K562 (cell line): ENCODE results near the gene ZMYM2. TPM values are rescaled to one million over a fixed set of nuclear protein-coding genes. Genes with fewer than 3 reads are reported as not detected.
A peak's percentile ranks its signal among the peaks of the same experiment; 100 is the strongest.

ENCODE experiments used
- BRD4 ChIP-seq: fragments of 200-600 bp; sonication (generic); IDR thresholded peaks from 2 replicates; pipeline ENCODE4 v1.6.1; 2017; ENCODE audit warnings: inconsistent platforms
- CEBPZ ChIP-seq: fragments of 150-350 bp; IDR thresholded peaks from 2 replicates; pipeline ENCODE4 v1.6.1; 2014; ENCODE audit warnings: low read depth, mild to moderate bottlenecking, low read length, borderline replicate concordance
- DDX20 ChIP-seq: fragments of 450-650 bp; IDR thresholded peaks from 2 replicates; pipeline ENCODE4 v1.6.1; 2016; ENCODE audit warnings: missing genetic modification characterization, low read depth, mild to moderate bottlenecking, missing compliant biosample characterization, moderate library complexity
- EP300 ChIP-seq: IDR thresholded peaks from 2 replicates; pipeline ENCODE4 v1.6.1; 2012; ENCODE audit warnings: low read length, improper control_type of control experiment
- FOXJ3 ChIP-seq: sonication (generic); formaldehyde crosslinking; IDR thresholded peaks from 2 replicates; pipeline ENCODE4 v1.4.0; 2020; ENCODE audit warnings: mild to moderate bottlenecking, missing genetic modification reagents
- HNRNPUL1 ChIP-seq: fragments of 200-400 bp; formaldehyde crosslinking; IDR thresholded peaks from 2 replicates; pipeline ENCODE4 v1.6.1; 2017; ENCODE audit warnings: low read length
- LARP7 ChIP-seq: fragments of 450-650 bp; IDR thresholded peaks from 2 replicates; pipeline ENCODE4 v1.6.1; 2016
- MAZ ChIP-seq, 2 experiments: fragments of 450-650 bp in 1 of 2; sonication (generic) in 1 of 2; formaldehyde crosslinking; IDR thresholded peaks in 1 of 2; conservative IDR thresholded peaks in 1 of 2; 2 replicates each; pipeline versions ENCODE4 v1.4.0 to v1.5.0; 2020; ENCODE audit warnings: mild to moderate bottlenecking in 1 of 2, missing genetic modification reagents in 1 of 2
- NCOA6 ChIP-seq: fragments of 450-650 bp; IDR thresholded peaks from 2 replicates; pipeline ENCODE4 v1.6.1; 2017; ENCODE audit warnings: mild to moderate bottlenecking
- NR4A1 ChIP-seq, 2 experiments: fragments of 250-450 bp in 1 of 2; fragments of 450-650 bp in 1 of 2; sonication (Bioruptor Pico) in 1 of 2; IDR thresholded peaks; 2 replicates each; pipeline versions ENCODE4 v1.4.0 to v1.6.1; 2016 to 2020; ENCODE audit warnings: mild to moderate bottlenecking in 2 of 2, missing compliant biosample characterization in 1 of 2, missing genetic modification characterization in 1 of 2, moderate library complexity in 1 of 2
- SAFB ChIP-seq: fragments of 200-400 bp; formaldehyde crosslinking; IDR thresholded peaks from 2 replicates; pipeline ENCODE4 v1.6.1; 2017; ENCODE audit warnings: low read depth, low read length, borderline replicate concordance
- SIN3A ChIP-seq, 2 experiments: fragments of 150-350 bp in 1 of 2; IDR thresholded peaks; 2 replicates each; pipeline ENCODE4 v1.6.1; 2011 to 2016; ENCODE audit warnings: borderline replicate concordance in 2 of 2, low read depth in 2 of 2, low read length in 2 of 2, mild to moderate bottlenecking in 2 of 2, moderate library complexity in 2 of 2; ENCODE audit not compliant: control insufficient read depth in 1 of 2
- THAP12 ChIP-seq: fragments of 250-450 bp; sonication (Bioruptor Pico); IDR thresholded peaks from 2 replicates; pipeline ENCODE4 v1.9.0; 2021; ENCODE audit warnings: mild to moderate bottlenecking, inconsistent platforms
- ZBTB33 ChIP-seq: sonication (generic); formaldehyde crosslinking; IDR thresholded peaks from 2 replicates; pipeline ENCODE4 v1.8.1; 2023; ENCODE audit warnings: mild to moderate bottlenecking, missing genetic modification reagents
- ZNF174 ChIP-seq: fragments of 250-450 bp; sonication (Bioruptor Pico); IDR thresholded peaks from 2 replicates; pipeline ENCODE4 v1.4.0; 2020; ENCODE audit warnings: mild to moderate bottlenecking
- ZNF316 ChIP-seq: fragments of 450-650 bp; IDR thresholded peaks from 2 replicates; pipeline ENCODE4 v1.6.1; 2016
- ZNF324 ChIP-seq: fragments of 250-450 bp; sonication (Bioruptor Pico); IDR thresholded peaks from 2 replicates; pipeline ENCODE4 v1.4.0; 2020; ENCODE audit warnings: mild to moderate bottlenecking
- ZNF561 ChIP-seq: fragments of 450-650 bp; formaldehyde crosslinking; conservative IDR thresholded peaks from 2 replicates; pipeline ENCODE4 v1.4.0; 2020; ENCODE audit warnings: mild to moderate bottlenecking, moderate library complexity
- ZNF785 ChIP-seq: fragments of 250-450 bp; sonication (Bioruptor Pico); IDR thresholded peaks from 2 replicates; pipeline ENCODE4 v1.4.0; 2020; ENCODE audit warnings: mild to moderate bottlenecking
- polyA plus RNA-seq, 8 experiments: library from polyadenylated mRNA; depleted of rRNA in 4 of 8; stranded (reverse) in 5 of 8; unstranded in 3 of 8; fragments of >200 nt; fragmentation: Nextera tagmentation in 2 of 8; fragmentation: Illumina TruSeq in 1 of 8; extraction: Ambion mirVana in 2 of 8; extraction: Trizol in 1 of 8; gene quantifications; 2 replicates each; pipeline versions ENCODE4 v1.2.1 to v1.2.3, GENCODE V29; 2011 to 2014; ENCODE audit warnings: inconsistent platforms in 1 of 8, missing spikeins in 1 of 8
- total RNA-seq, 7 experiments: library from RNA; depleted of rRNA in 6 of 7; stranded (reverse); fragments of >200 nt in 6 of 7; fragmentation: Illumina TruSeq in 2 of 7; extraction: Trizol in 2 of 7; gene quantifications; 2 replicates each; pipeline versions ENCODE4 v1.2.1 to v1.2.3, GENCODE V29; 2011 to 2021; ENCODE audit warnings: low replicate concordance in 1 of 7

The ZMYM2 gene
- total and polyA plus RNA-seq, 9 of the 15 experiments (the other 6 are each of a cell fraction or from before 2014, with no cell fraction given): 5.0 to 48.8 (median 26.8) TPM

- TF ChIP-seq CEBPZ (no peak), DDX20 (tag) (no peak), MAZ (CRISPR knock-in tag; conservative IDR thresholded peaks at IDR 0.05 in 1 of 2, IDR thresholded peaks at IDR 0.05 in 1 of 2) (peak in 1 of 2 experiments; percentile 34; a peak in 2 of 4 replicates), ZNF561 (no peak), ZNF785 (CRISPR knock-in tag) (no peak), NR4A1 (CRISPR knock-in tag; IDR thresholded peaks at IDR 0.05) (no peak), NR4A1 (tag; IDR thresholded peaks at IDR 0.05) (no peak), BRD4 (no peak), HNRNPUL1 (no peak), NCOA6 (peak; percentile 47; the same call in 1 of the 2 replicates), ZNF174 (CRISPR knock-in tag) (no peak), ZNF324 (CRISPR knock-in tag) (no peak), SAFB (no peak), ZBTB33 (CRISPR knock-in tag) (no peak), LARP7 (no peak), SIN3A (IDR thresholded peaks at IDR 0.05; ENCODE audit: borderline replicate concordance in 2 of 2, control insufficient read depth in 1 of 2, low read depth in 2 of 2, low read length in 2 of 2) (no peak), ZNF316 (no peak), FOXJ3 (CRISPR knock-in tag) (no peak), THAP12 (CRISPR knock-in tag) (no peak), EP300 (no peak)
These were observed 759 bp downstream of the ZMYM2 start (continued) for GRCh38 chr13:19959141-19959830.
